PC-3 (cell line): ENCODE results near the gene TMEM87B. TPM values are rescaled to one million over a fixed set of nuclear protein-coding genes. Genes with fewer than 3 reads are reported as not detected.

Experiments used
- ATAC-seq: fragments of 200-7000 bp; cut with Tn5 transposase; 2 replicates; pipeline ENCODE4 v1.9.1; 2020; ENCODE audit warnings: mild to moderate bottlenecking, moderate library complexity
- BruUV-seq: library from RNA; stranded (reverse); fragments of 400-500 nt; replicated peaks from 2 replicates; lab custom pipeline; 2021; lab: Mats Ljungman, UMichigan
- CTCF ChIA-PET: fragments of 300-600 bp; sonication (Branson Sonifier 250); formaldehyde crosslinking; loops from one replicate; lab custom pipeline; 2022; ENCODE audit warnings: antibody characterized with exemption; lab: Charles Lee
- POLR2A ChIA-PET: fragments of 300-600 bp; sonication (Branson Sonifier 250); formaldehyde crosslinking; loops from one replicate; lab custom pipeline; 2022; ENCODE audit warnings: antibody characterized with exemption; ENCODE audit not compliant: unreplicated experiment; lab: Charles Lee
- DNase-seq: peaks from one replicate; pipeline ENCODE4 v3.0.0-alpha.2; 2015
- H2AFZ ChIP-seq: fragments of 300-600 bp; sonication (generic); 2 replicates; pipeline ENCODE4 v1.6.0; 2016; ENCODE audit warnings: antibody characterized with exemption, low read length
- H3F3A ChIP-seq: fragments of 300-600 bp; sonication (generic); one replicate; pipeline ENCODE4 v1.6.0; 2017; ENCODE audit warnings: antibody characterized with exemption, low read length, control low read depth, mild to moderate bottlenecking; ENCODE audit not compliant: unreplicated experiment
- H3K27ac ChIP-seq: fragments of 300-600 bp; sonication (generic); 2 replicates; pipeline ENCODE4 v1.5.1; 2016; ENCODE audit warnings: mild to moderate bottlenecking, low read length
- H3K27me3 ChIP-seq: fragments of 300-600 bp; sonication (generic); 2 replicates; pipeline ENCODE4 v1.6.1; 2016; ENCODE audit warnings: low read length, mixed read lengths
- H3K36me3 ChIP-seq: fragments of 300-600 bp; sonication (generic); 2 replicates; pipeline ENCODE4 v1.6.1; 2016; ENCODE audit warnings: low read depth, mixed run types, low read length, mixed read lengths
- H3K4me1 ChIP-seq: fragments of 300-600 bp; sonication (generic); 2 replicates; pipeline ENCODE4 v1.5.1; 2016; ENCODE audit warnings: low read length; ENCODE audit not compliant: insufficient read depth
- H3K4me2 ChIP-seq: fragments of 300-600 bp; sonication (generic); 2 replicates; pipeline ENCODE4 v1.6.0; 2016; ENCODE audit warnings: low read length
- H3K4me3 ChIP-seq: fragments of 300-600 bp; sonication (generic); 2 replicates; pipeline ENCODE4 v1.5.1; 2016; ENCODE audit warnings: mild to moderate bottlenecking, low read length, mixed read lengths
- H3K79me2 ChIP-seq: fragments of 300-600 bp; sonication (generic); 2 replicates; pipeline ENCODE4 v1.6.1; 2017; ENCODE audit warnings: low read length, mixed read lengths
- H3K9ac ChIP-seq: fragments of 300-600 bp; sonication (generic); 2 replicates; pipeline ENCODE4 v1.6.0; 2016; ENCODE audit warnings: mild to moderate bottlenecking, low read length
- H3K9me2 ChIP-seq: fragments of 300-600 bp; sonication (generic); replicated peaks from 2 replicates; pipeline ENCODE4 v1.6.1; 2016; ENCODE audit warnings: mixed run types, low read length, mixed read lengths
- H3K9me3 ChIP-seq: fragments of 300-600 bp; sonication (generic); 2 replicates; pipeline ENCODE4 v1.6.1; 2016; ENCODE audit warnings: low read length, mixed read lengths
- H4K20me1 ChIP-seq: fragments of 300-600 bp; sonication (generic); 2 replicates; pipeline ENCODE4 v1.6.1; 2016; ENCODE audit warnings: low read length, mixed read lengths
- CTCF ChIP-seq: fragments of 300-600 bp; sonication (generic); conservative IDR thresholded peaks from 2 replicates; pipeline ENCODE4 v1.5.1; 2017; ENCODE audit warnings: antibody characterized with exemption, low read depth, mild to moderate bottlenecking, low read length
- EZH2 ChIP-seq: fragments of 300-600 bp; sonication (generic); IDR thresholded peaks from one replicate; pipeline ENCODE4 v1.6.1; 2017; ENCODE audit warnings: antibody characterized with exemption, mild to moderate bottlenecking, low read length; ENCODE audit not compliant: unreplicated experiment
- EZH2phosphoT487 ChIP-seq: fragments of 300-600 bp; sonication (generic); IDR thresholded peaks from 2 replicates; pipeline ENCODE4 v1.6.1; 2018; ENCODE audit warnings: mild to moderate bottlenecking, antibody characterized with exemption, low read length, borderline replicate concordance
- intact Hi-C: fragments of 100-400 bp; cut with micrococcal nuclease; formaldehyde crosslinking; loops from 2 replicates; pipeline ENCODE4 v1.9.0; 2023
- total RNA-seq: library from RNA; depleted of rRNA; stranded (reverse); fragments of >200 nt; gene quantifications from 2 replicates; pipeline ENCODE4 v1.2.3, GENCODE V29; 2014

Gene TMEM87B
- total RNA-seq, 1 experiment from 2014 or later: 11.2 TPM

GRCh38 chr2:112045446-112046014 is 9.5 kb upstream of the TMEM87B start:
- Histone ChIP-seq H3K4me3 (no peak overlapping the region), H3K9ac (no peak overlapping the region), H2AFZ (no peak overlapping the region), H3K27me3 (no peaks in the 10 kb centered on the region), H3K9me2 (no peaks in the 10 kb centered on the region), H3K36me3 (no peaks in the 10 kb centered on the region), H3K79me2 (no peaks in the 10 kb centered on the region), H4K20me1 (no peaks in the 10 kb centered on the region), H3K4me2 (no peak overlapping the region), H3K4me1 (peaks cover 5% of the 10 kb centered on the region), H3K9me3 (no peaks in the 10 kb centered on the region), H3F3A (no peaks in the 10 kb centered on the region), H3K27ac (no peak overlapping the region)
- POLR2A ChIA-PET: no interaction called here
- ATAC-seq: no peak
- intact Hi-C loops: no loop called here
- TF ChIP-seq CTCF (no peak), EZH2 (no peak), EZH2phosphoT487 (no peak)
- BruUV-seq: no TSS peak
- CTCF ChIA-PET: no interaction called here
- no peak for DNase-seq

GRCh38 chr2:112046231-112046630 is 8.8 kb upstream of the TMEM87B start:
- Histone ChIP-seq H3K9me2 (no peaks in the 10 kb centered on the region), H3K27ac (no peak overlapping the region), H3F3A (no peaks in the 10 kb centered on the region), H2AFZ (no peak overlapping the region), H3K4me3 (no peak overlapping the region), H3K79me2 (no peaks in the 10 kb centered on the region), H3K9ac (no peak overlapping the region), H4K20me1 (no peaks in the 10 kb centered on the region), H3K27me3 (no peaks in the 10 kb centered on the region), H3K4me1 (peaks cover 1% of the 10 kb centered on the region), H3K4me2 (no peak overlapping the region), H3K9me3 (no peaks in the 10 kb centered on the region), H3K36me3 (no peaks in the 10 kb centered on the region)
- TF ChIP-seq EZH2phosphoT487 (no peak), CTCF (no peak), EZH2 (no peak)
- DNase-seq: no peak
- ATAC-seq: no peak
- no TSS peak for BruUV-seq
- ChIA-PET POLR2A (interaction anchor here (0.6 kb wide), 1 partner anchor 76 kb away, joined by 4 read pairs; no protein-coding TSS in a partner anchor), CTCF (no interaction called here)
- intact Hi-C loops: no loop called here

GRCh38 chr2:112047537-112048235 is 7.4 kb upstream of the TMEM87B start:
- no peaks in the 10 kb centered on the region for H4K20me1 ChIP-seq
- H3K36me3 ChIP-seq: no peaks in the 10 kb centered on the region
- H3K4me3 ChIP-seq: no peak overlapping the region
- no peak for ATAC-seq
- no peak overlapping the region for H3K9ac ChIP-seq
- DNase-seq: no peak
- H3K79me2 ChIP-seq: no peaks in the 10 kb centered on the region
- H3K4me2 ChIP-seq: no peak overlapping the region
- H3K4me1 ChIP-seq: no peaks in the 10 kb centered on the region
- no peaks in the 10 kb centered on the region for H3F3A ChIP-seq
- H3K9me2 ChIP-seq: no peaks in the 10 kb centered on the region
- no peak overlapping the region for H3K27ac ChIP-seq
- TF ChIP-seq EZH2phosphoT487 (no peak), EZH2 (no peak), CTCF (no peak)
- H2AFZ ChIP-seq: no peak overlapping the region
- no peaks in the 10 kb centered on the region for H3K27me3 ChIP-seq
- ChIA-PET POLR2A (no interaction called here), CTCF (interaction anchor here (0.7 to 0.8 kb wide), 3 partner anchors 57 to 150 kb away, joined by 3 read pairs; no protein-coding TSS in a partner anchor)
- intact Hi-C loops: loop anchor here (1.0 kb wide), 2 partner anchors 101 to 146 kb away; no protein-coding TSS in a partner anchor
- BruUV-seq: no TSS peak
- H3K9me3 ChIP-seq: no peaks in the 10 kb centered on the region
